Endothelial cell (in vitro differentiated cells): ENCODE measurements around the gene ARMH3. TPM values are rescaled to one million over a fixed set of nuclear protein-coding genes. Genes with fewer than 3 reads are reported as not detected.
A peak's percentile ranks its signal among the peaks of the same experiment; 100 is the strongest.

Source experiments
- DNase-seq: peaks from one replicate; pipeline ENCODE4 v3.0.0; 2021; ENCODE audit warnings: low spot score
- H3K27ac Mint-ChIP-seq: one replicate; pipeline ENCODE4 v1.8.0; 2021; ENCODE audit warnings: mixed read lengths, inconsistent platforms; ENCODE audit not compliant: unreplicated experiment
- H3K27me3 Mint-ChIP-seq: one replicate; pipeline ENCODE4 v1.8.0; 2021; ENCODE audit warnings: mild to moderate bottlenecking, moderate library complexity, mixed read lengths, inconsistent platforms; ENCODE audit not compliant: unreplicated experiment
- H3K36me3 Mint-ChIP-seq: one replicate; pipeline ENCODE4 v1.8.0; 2021; ENCODE audit warnings: mild to moderate bottlenecking, low read depth, mixed read lengths, inconsistent platforms; ENCODE audit not compliant: unreplicated experiment
- H3K4me1 Mint-ChIP-seq: one replicate; pipeline ENCODE4 v1.8.0; 2021; ENCODE audit warnings: mild to moderate bottlenecking, mixed read lengths, inconsistent platforms; ENCODE audit not compliant: unreplicated experiment
- H3K4me3 Mint-ChIP-seq: one replicate; pipeline ENCODE4 v1.8.0; 2021; ENCODE audit warnings: mild to moderate bottlenecking, mixed read lengths, inconsistent platforms; ENCODE audit not compliant: unreplicated experiment
- H3K9me3 Mint-ChIP-seq: one replicate; pipeline ENCODE4 v1.8.0; 2021; ENCODE audit warnings: mixed read lengths, inconsistent platforms; ENCODE audit not compliant: unreplicated experiment
- CTCF ChIP-seq: fragments of 200-600 bp; sonication (generic); IDR thresholded peaks from one replicate; pipeline ENCODE4 v1.5.0; 2021; ENCODE audit warnings: antibody characterized with exemption; ENCODE audit not compliant: unreplicated experiment
- total RNA-seq: library from RNA; stranded (reverse); fragmentation: NEBNext Ultra II Directional; extraction: Animal tissue kit (Norgen Biotek cat#: 25700); gene quantifications from one replicate; pipeline ENCODE4 v1.2.1, GENCODE V29; 2021; ENCODE audit not compliant: unreplicated experiment

ARMH3 gene
- total RNA-seq, 1 donor from 2014 or later, result 20.5 TPM

GRCh38 chr10:101905251-101905650 is 150.7 kb downstream of the ARMH3 start:
- H3K27ac Mint-ChIP-seq, result no peak overlapping the region
- H3K27me3 Mint-ChIP-seq, result no peaks in the 10 kb centered on the region
- H3K9me3 Mint-ChIP-seq, result no peaks in the 10 kb centered on the region
- H3K4me1 Mint-ChIP-seq, result peaks cover 27% of the 10 kb centered on the region
- no peak for DNase-seq
- no peak overlapping the region for H3K4me3 Mint-ChIP-seq
- H3K36me3 Mint-ChIP-seq, result no peaks in the 10 kb centered on the region
- TF ChIP-seq CTCF, result no peak

- no peaks in the 10 kb centered on the region for H3K27me3 Mint-ChIP-seq
Measured at GRCh38 chr10:101903827-101904550, 152.0 kb downstream of the ARMH3 start.

GRCh38 chr10:101902820-101903145 is 153.2 kb downstream of the ARMH3 start:
- no peak overlapping the region for H3K4me3 Mint-ChIP-seq
- peak overlapping the region; percentile 54 for H3K27ac Mint-ChIP-seq
- no peak for DNase-seq
- peaks cover 43% of the 10 kb centered on the region for H3K4me1 Mint-ChIP-seq
- no peaks in the 10 kb centered on the region for H3K9me3 Mint-ChIP-seq
- TF ChIP-seq CTCF, result no peak
- no peaks in the 10 kb centered on the region for H3K36me3 Mint-ChIP-seq
- H3K27me3 Mint-ChIP-seq, result no peaks in the 10 kb centered on the region

More at GRCh38 chr10:101903827-101904550, 152.0 kb downstream of the ARMH3 start:
- H3K9me3 Mint-ChIP-seq, result no peaks in the 10 kb centered on the region
- no peak overlapping the region for H3K27ac Mint-ChIP-seq
- H3K4me1 Mint-ChIP-seq, result peaks cover 36% of the 10 kb centered on the region
- H3K36me3 Mint-ChIP-seq, result no peaks in the 10 kb centered on the region
- no peak for DNase-seq
- H3K4me3 Mint-ChIP-seq, result no peak overlapping the region
- no peak for TF ChIP-seq CTCF

- Mint-ChIP-seq H3K9me3 (no peaks in the 10 kb centered on the region), H3K27ac (peak overlapping the region; percentile 76), H3K36me3 (no peaks in the 10 kb centered on the region), H3K4me3 (no peak overlapping the region), H3K27me3 (no peaks in the 10 kb centered on the region), H3K4me1 (peaks cover 48% of the 10 kb centered on the region)
- no peak for DNase-seq
- TF ChIP-seq CTCF, result no peak
Measured at GRCh38 chr10:101902032-101902819, 153.7 kb downstream of the ARMH3 start.

GRCh38 chr10:101901340-101901739 is 154.6 kb downstream of the ARMH3 start:
- no peak for TF ChIP-seq CTCF
- H3K9me3 Mint-ChIP-seq, result no peaks in the 10 kb centered on the region
- no peak overlapping the region for H3K27ac Mint-ChIP-seq
- H3K36me3 Mint-ChIP-seq, result no peaks in the 10 kb centered on the region
- H3K4me3 Mint-ChIP-seq, result no peak overlapping the region
- no peaks in the 10 kb centered on the region for H3K27me3 Mint-ChIP-seq
- peaks cover 42% of the 10 kb centered on the region for H3K4me1 Mint-ChIP-seq
- no peak for DNase-seq
